KOPT-K1 (cell line): ENCODE results near the gene ERF.

Experiments
- H3K27ac ChIP-seq: fragments of 200-600 bp; sonication (generic); 2 replicates; pipeline ENCODE4 v1.5.1; 2016; ENCODE audit warnings: antibody characterized with exemption, mild to moderate bottlenecking, low read depth, low read length; ENCODE audit not compliant: poor library complexity, severe bottlenecking
- H3K36me3 ChIP-seq: fragments of 200-600 bp; sonication (generic); 2 replicates; pipeline ENCODE4 v1.5.1; 2017; ENCODE audit warnings: antibody characterized with exemption, mild to moderate bottlenecking, low read length, moderate library complexity; ENCODE audit not compliant: insufficient read depth
- H3K9me3 ChIP-seq: fragments of 200-600 bp; sonication (generic); 2 replicates; pipeline ENCODE4 v1.5.1; 2017; ENCODE audit warnings: antibody characterized with exemption, low read length, mild to moderate bottlenecking; ENCODE audit not compliant: insufficient read depth, poor library complexity, severe bottlenecking

The ERF gene

DNA sequence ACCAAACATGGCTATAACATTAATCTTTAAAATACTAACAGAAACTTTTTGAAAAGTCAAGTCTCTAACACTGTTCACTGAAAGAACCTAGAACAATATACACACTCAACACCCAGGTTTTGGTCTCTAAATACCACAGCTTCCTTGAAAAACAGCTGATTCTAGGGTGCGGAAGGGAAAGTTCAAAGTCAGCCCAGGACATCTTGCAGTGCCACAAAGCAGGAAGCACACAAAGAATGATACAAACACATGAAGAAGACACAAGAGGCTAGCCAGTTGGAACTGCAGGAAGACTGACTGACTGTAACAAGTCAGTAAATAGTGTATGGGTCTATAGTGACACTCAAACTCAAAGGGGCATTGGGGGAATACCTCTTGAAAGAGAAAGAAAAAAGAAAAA is 42.0 kb downstream of the ERF start:
- Histone ChIP-seq H3K9me3 (no peaks in the 10 kb centered on the region), H3K27ac (no peak overlapping the region), H3K36me3 (peaks cover 68% of the 10 kb centered on the region)

DNA sequence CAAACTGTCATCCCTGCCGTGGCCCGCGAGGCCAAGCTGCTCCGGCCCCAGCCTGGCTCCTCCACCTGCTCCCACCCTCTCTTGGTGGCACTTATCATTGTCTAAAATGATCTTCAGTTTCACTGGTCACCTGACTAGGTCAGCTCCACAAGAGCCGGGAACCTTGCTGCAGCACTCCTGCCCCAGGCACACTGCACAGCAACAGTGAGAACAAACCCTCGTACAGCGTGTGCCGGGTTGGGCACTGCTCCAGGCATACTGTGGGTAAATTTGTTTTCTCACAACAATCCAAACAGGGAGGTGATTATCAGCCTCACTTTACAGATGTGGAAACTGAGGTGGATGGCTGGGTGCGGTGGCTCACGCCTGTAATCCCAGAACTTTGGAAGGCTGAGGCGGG is 46.3 kb downstream of the ERF start:
- no peaks in the 10 kb centered on the region for H3K9me3 ChIP-seq
- H3K36me3 ChIP-seq, result peaks cover 86% of the 10 kb centered on the region
- peak overlapping the region; percentile 56 for H3K27ac ChIP-seq

DNA sequence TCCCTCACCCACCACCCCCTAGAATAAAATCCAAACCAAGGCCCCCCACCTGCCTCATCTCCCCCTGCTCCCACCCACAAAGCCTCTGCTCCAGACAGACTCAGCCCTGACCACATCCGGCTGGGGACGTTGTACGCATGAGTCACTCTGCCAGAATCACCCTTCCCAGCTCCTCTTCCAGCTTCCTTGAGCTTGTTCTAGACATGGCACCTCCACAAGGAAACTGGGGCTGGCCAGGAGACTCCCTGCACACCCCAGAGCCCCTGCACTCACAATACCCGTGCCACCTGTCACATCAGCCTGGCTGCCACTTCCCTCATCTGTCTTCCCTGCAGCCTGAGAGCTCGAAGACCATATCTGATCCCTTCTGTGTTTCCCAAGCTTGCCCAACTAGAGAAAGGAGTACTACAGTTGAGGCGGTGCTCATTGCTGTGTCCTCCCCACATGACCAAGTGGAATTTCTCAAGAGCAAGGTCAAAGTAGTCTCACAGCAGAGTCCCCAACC is 47.1 kb downstream of the ERF start:
- peaks cover 85% of the 10 kb centered on the region for H3K36me3 ChIP-seq
- H3K27ac ChIP-seq, result peak overlapping the region; percentile 56

GRCh38 chr19:42206871-42207755 is 47.8 kb downstream of the ERF start:
- Histone ChIP-seq H3K9me3 (no peaks in the 10 kb centered on the region), H3K27ac (peak overlapping the region; percentile 56), H3K36me3 (peaks cover 88% of the 10 kb centered on the region)

More for the DNA sequence above, 47.1 kb downstream of the ERF start:
- no peaks in the 10 kb centered on the region for H3K9me3 ChIP-seq

DNA sequence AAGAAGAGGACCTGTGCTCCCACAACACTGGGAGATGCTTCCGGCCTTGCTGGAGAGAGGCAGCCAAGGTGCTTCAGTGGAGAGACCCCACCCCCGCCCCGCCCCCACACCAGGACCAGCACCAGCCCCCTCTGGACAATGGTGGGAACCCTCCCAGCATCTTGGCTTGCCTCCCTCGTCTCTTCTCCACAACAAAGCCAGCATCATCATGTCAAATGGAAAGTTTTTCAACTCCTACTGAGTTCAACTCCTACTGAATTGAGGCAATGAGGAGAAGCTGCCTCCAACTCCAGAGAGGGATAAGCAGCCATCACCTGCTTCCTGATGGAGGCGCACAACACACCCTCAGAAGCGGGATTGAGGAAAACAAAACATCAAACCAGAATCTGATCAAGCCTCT is 50.3 kb downstream of the ERF start:
- no peaks in the 10 kb centered on the region for H3K9me3 ChIP-seq

DNA sequence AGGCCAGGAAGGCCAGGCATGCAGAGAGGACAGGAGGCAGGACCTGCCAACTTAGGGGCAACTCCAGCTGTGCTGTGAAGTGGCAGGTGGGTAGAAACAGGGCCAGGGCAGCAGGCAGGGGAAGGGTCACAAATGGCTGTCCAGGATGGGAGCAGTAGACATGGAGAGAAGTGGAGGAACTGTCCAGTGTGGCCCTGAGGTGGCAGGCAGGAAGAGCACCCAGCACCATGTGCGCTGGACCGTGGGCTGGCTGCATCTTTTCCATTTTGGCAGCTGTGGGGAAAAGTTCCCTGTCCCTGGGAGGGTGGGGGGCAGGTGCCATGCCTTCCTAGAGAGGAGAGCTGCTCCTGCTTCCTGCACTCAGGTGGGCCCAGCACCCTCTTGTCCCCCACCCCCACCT is 51.2 kb downstream of the ERF start:
- Histone ChIP-seq H3K27ac (no peak overlapping the region), H3K36me3 (peaks cover 65% of the 10 kb centered on the region), H3K9me3 (no peaks in the 10 kb centered on the region)

More for the DNA sequence above, 50.3 kb downstream of the ERF start:
- peaks cover 75% of the 10 kb centered on the region for H3K36me3 ChIP-seq
- H3K27ac ChIP-seq, result no peak overlapping the region

GRCh38 chr19:42202290-42202880 is 52.5 kb downstream of the ERF start:
- Histone ChIP-seq H3K36me3 (peaks cover 56% of the 10 kb centered on the region), H3K27ac (peak overlapping the region; percentile 90), H3K9me3 (no peaks in the 10 kb centered on the region)

DNA sequence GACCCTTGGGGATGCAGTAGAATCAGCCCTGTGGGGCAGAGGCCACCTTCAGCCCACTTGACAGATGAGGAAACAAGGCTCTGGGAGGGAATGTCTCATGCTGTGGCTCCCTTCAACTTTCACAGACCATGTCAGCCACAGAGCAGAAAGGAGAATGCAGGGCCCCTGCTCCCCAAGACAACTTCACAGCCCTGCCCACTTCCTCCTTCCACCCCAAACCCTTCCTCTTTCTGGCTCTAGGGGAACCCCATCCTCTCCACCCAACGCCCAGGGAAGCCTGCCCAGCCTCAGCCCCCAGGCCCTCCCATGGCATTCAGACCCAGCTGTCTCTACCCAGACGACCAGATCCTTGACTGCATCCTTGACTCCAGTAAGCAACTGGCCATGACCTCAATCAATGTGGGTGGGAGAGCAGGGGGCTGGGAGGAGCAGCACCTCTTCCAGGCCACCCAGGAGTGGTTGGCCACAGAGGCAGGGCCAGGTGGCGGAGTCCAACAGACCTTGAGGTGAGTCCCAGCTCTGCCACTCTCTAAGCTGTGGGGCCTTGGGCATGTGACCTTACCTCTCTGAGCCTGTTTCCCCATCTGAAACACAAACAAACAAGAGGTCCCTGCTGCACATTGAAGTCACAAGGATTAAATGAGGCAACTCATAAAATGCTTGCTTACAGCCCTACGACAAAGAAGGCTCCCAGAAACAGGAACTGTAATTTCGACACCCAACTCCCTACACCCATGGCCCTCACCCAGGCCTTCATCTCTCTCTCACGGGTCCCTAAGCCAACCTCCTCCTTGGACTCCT is 53.2 kb downstream of the ERF start:
- peak overlapping the region; percentile 90 for H3K27ac ChIP-seq
- H3K36me3 ChIP-seq, result peaks cover 49% of the 10 kb centered on the region
- no peaks in the 10 kb centered on the region for H3K9me3 ChIP-seq

DNA sequence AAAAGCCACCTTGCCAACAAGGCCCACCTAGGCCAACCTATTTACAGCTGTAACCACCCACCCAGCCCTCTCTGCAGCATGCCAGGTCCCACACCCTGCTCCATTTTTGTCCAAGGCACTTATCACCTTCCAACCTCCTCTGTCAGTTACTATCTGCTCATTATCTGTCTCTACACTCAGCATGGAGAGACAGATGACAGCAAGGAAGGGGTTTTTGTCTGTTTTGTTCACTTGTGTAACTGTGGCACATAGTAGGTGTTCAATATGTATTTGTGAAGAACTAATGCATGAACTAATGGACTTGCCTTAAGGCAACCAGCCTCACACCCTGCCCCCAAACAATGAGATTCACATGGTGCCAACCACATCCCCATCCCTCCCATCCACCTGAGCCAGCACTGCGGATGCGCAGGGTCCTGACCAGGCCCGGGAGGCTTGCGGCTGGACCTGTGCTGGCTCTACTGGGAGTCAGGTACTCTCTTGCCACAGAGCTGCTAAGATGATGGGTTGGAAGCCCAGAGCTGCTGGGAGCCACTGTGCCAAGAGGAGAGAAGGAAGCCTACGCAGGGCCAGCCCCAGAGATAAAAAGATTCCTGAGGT is 54.7 kb downstream of the ERF start:
- H3K27ac ChIP-seq, result peak overlapping the region; percentile 90
- peaks cover 34% of the 10 kb centered on the region; the same call in 1 of the 2 replicates for H3K36me3 ChIP-seq
- no peaks in the 10 kb centered on the region for H3K9me3 ChIP-seq

- H3K9me3 ChIP-seq, result no peaks in the 10 kb centered on the region
- H3K27ac ChIP-seq, result peak overlapping the region; percentile 90
- peaks cover 28% of the 10 kb centered on the region; the same call in 1 of the 2 replicates for H3K36me3 ChIP-seq
These were observed 55.4 kb downstream of the ERF start for GRCh38 chr19:42199440-42200115.

DNA sequence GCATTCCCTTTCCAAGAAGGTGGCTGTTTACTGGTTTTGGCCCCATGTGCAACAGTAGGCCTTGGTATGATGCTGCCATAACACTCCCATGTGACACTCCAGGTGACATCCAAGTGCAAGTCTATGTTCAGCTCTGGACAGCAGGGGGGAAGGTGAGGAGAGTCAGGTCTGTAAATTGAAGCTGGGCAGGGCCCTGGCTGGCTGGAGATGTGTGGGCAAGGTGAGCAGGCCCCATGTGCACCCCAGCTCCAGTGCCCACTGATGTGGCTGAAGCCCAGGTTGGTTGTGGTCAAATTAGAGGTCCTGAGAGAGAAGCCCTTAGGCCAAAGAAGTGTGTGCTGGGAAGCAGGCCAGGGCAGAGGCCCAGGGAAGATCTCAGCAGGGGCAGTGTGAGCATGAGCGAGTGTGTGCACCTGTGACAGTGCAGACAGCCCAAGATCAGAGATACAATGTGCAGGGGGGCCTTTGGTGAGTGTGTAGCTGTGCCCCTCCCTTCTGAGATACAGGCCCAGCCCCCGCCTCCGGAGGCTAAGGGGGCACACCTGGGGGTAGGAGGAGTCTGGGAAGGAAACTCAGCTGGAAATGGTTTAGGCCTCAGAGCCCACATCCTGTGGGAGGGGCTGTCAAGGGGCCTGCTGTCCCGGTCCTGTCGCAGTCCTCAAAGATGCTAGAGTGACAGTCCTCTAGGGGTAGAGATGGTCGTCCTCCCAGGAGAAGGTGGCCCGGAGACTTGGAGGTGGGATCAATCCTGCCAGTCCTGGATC is 56.1 kb downstream of the ERF start:
- no peaks in the 10 kb centered on the region for H3K9me3 ChIP-seq
- H3K27ac ChIP-seq, result peak overlapping the region; percentile 90
- H3K36me3 ChIP-seq, result peaks cover 21% of the 10 kb centered on the region; the same call in 1 of the 2 replicates
